Fibroblast of lung (primary cell): ENCODE data around the gene FGGY. TPM values are rescaled to one million over a fixed set of nuclear protein-coding genes. Genes with fewer than 3 reads are reported as not detected.

ENCODE experiments used
- DNase-seq, 2 donors: peaks; one replicate each; pipeline versions ENCODE4 v3.0.0 to v3.0.0-alpha.2; 2010; ENCODE audit warnings: low read depth in 2 of 2
- H2AFZ ChIP-seq: 2 replicates; pipeline ENCODE4 v1.5.1; 2012; ENCODE audit warnings: low read length, control low read depth, inconsistent platforms
- H3K27ac ChIP-seq: 2 replicates; pipeline ENCODE4 v1.5.1; 2011; ENCODE audit warnings: low read length, control low read depth; ENCODE audit not compliant: insufficient read depth
- H3K27me3 ChIP-seq: 2 replicates; pipeline ENCODE4 v1.5.1; 2011; ENCODE audit warnings: mild to moderate bottlenecking, low read length; ENCODE audit not compliant: control insufficient read depth, insufficient read depth
- H3K36me3 ChIP-seq: 2 replicates; pipeline ENCODE4 v1.5.1; 2011; ENCODE audit warnings: low read length; ENCODE audit not compliant: control insufficient read depth, insufficient read depth
- H3K4me1 ChIP-seq: 2 replicates; pipeline ENCODE4 v1.5.1; 2011; ENCODE audit warnings: low read length; ENCODE audit not compliant: control insufficient read depth, insufficient read depth; ENCODE audit errors: extremely low read depth
- H3K4me2 ChIP-seq: 2 replicates; pipeline ENCODE4 v1.5.1; 2011; ENCODE audit warnings: low read length, control low read depth; ENCODE audit not compliant: insufficient read depth; ENCODE audit errors: extremely low read depth
- H3K4me3 ChIP-seq, 4 experiments: fragments of 200-600 bp in 1 of 4; sonication (generic) in 1 of 4; replicated peaks in 1 of 4; 2 replicates each; pipeline ENCODE4 v1.5.1; 2011 to 2016; ENCODE audit warnings: low read length in 4 of 4, low read depth in 3 of 4, mild to moderate bottlenecking in 3 of 4, control low read depth in 2 of 4, inconsistent platforms in 1 of 4, mixed read lengths in 1 of 4; ENCODE audit not compliant: insufficient read depth in 1 of 4; ENCODE audit errors: control extremely low read depth in 1 of 4
- H3K79me2 ChIP-seq: 2 replicates; pipeline ENCODE4 v1.5.1; 2012; ENCODE audit warnings: mild to moderate bottlenecking, low read length, inconsistent platforms; ENCODE audit not compliant: control insufficient read depth, insufficient read depth
- H3K9ac ChIP-seq: 2 replicates; pipeline ENCODE4 v1.5.1; 2011; ENCODE audit warnings: mild to moderate bottlenecking, low read length, control low read depth; ENCODE audit not compliant: insufficient read depth
- H3K9me3 ChIP-seq: 2 replicates; pipeline ENCODE4 v1.5.1; 2012; ENCODE audit warnings: low read depth, low read length; ENCODE audit not compliant: control insufficient read depth, insufficient read depth
- H4K20me1 ChIP-seq: 2 replicates; pipeline ENCODE4 v1.5.1; 2011; ENCODE audit warnings: low read length; ENCODE audit not compliant: control insufficient read depth, insufficient read depth; ENCODE audit errors: extremely low read depth
- CTCF ChIP-seq, 2 donors: IDR thresholded peaks in 1 of 2; conservative IDR thresholded peaks in 1 of 2; 1 replicate in 1 of 2; 2 replicates in 1 of 2; pipeline ENCODE4 v1.5.1; 2011 to 2012; ENCODE audit warnings: low read length in 2 of 2, control low read depth in 1 of 2, inconsistent platforms in 1 of 2, low read depth in 1 of 2, mild to moderate bottlenecking in 1 of 2
- EZH2 ChIP-seq: IDR thresholded peaks from 2 replicates; pipeline ENCODE4 v1.5.1; 2012; ENCODE audit warnings: low read length, control low read depth, mild to moderate bottlenecking; ENCODE audit errors: missing control alignments
- polyA plus RNA-seq, 2 donors: library from polyadenylated mRNA; depleted of rRNA in 1 of 2; stranded (reverse) in 1 of 2; unstranded in 1 of 2; fragments of >200 nt; gene quantifications; 2 replicates each; pipeline ENCODE4 v1.2.1, GENCODE V29; 2011 to 2012; ENCODE audit warnings: missing spikeins in 1 of 2
- total RNA-seq: library from RNA; depleted of rRNA; stranded (reverse); fragments of >200 nt; gene quantifications from 2 replicates; pipeline ENCODE4 v1.2.1, GENCODE V29; 2014

The FGGY gene
- total and polyA plus RNA-seq, 2 donors (not counting 1 experiment from before 2014, with no cell fraction given): 9.5 to 32.4 TPM

GRCh38 chr1:59738591-59739015, 441.7 kb downstream of the FGGY start:
- TF ChIP-seq EZH2: no peak
- no peak for TF ChIP-seq CTCF (conservative IDR thresholded peaks at IDR 0.05 in 1 of 2, IDR thresholded peaks at IDR 0.05 in 1 of 2; ENCODE audit: low read depth in 1 of 2, low read length in 2 of 2)
- H3K9ac ChIP-seq: no peak overlapping the region
- H3K36me3 ChIP-seq: no peaks in the 10 kb centered on the region
- H3K27ac ChIP-seq: peak overlapping the region; percentile 49
- H3K4me3 ChIP-seq: no peak overlapping the region
- no peak overlapping the region for H2AFZ ChIP-seq
- H4K20me1 ChIP-seq: no peaks in the 10 kb centered on the region
- H3K4me2 ChIP-seq: peak overlapping the region; percentile 71
- H3K79me2 ChIP-seq: no peaks in the 10 kb centered on the region
- H3K9me3 ChIP-seq: no peaks in the 10 kb centered on the region
- H3K4me1 ChIP-seq: peaks cover 2% of the 10 kb centered on the region
- no peaks in the 10 kb centered on the region for H3K27me3 ChIP-seq
- peak; percentile 87 to 90 for DNase-seq

DNA sequence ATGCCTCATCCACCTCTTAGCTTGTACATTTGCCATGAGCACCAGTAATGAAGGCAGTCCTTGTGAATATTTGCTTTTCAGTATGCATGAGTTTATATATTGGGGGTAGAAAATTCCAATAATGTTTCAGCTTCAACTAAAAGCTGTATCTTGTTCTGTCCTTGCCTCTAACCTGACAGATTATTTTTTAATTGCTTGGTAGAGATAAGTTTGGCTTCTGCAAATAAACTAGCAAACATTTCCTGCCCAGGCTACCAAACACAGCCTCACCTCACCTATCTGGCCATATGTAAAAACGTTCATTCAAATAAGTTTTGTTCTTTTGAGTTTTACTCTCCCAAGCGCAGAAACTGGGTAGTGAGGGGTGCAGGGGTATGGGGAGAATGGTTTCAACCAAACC, 442.2 kb downstream of the FGGY start:
- Histone ChIP-seq H3K27me3 (no peaks in the 10 kb centered on the region), H4K20me1 (no peaks in the 10 kb centered on the region), H3K27ac (peak overlapping the region; percentile 49), H3K9me3 (no peaks in the 10 kb centered on the region), H3K4me3 (no peak overlapping the region), H2AFZ (no peak overlapping the region), H3K36me3 (no peaks in the 10 kb centered on the region), H3K79me2 (no peaks in the 10 kb centered on the region), H3K9ac (no peak overlapping the region), H3K4me1 (peaks cover 2% of the 10 kb centered on the region), H3K4me2 (peak overlapping the region; percentile 71)
- no peak for DNase-seq
- TF ChIP-seq EZH2 (no peak), CTCF (conservative IDR thresholded peaks at IDR 0.05 in 1 of 2, IDR thresholded peaks at IDR 0.05 in 1 of 2; ENCODE audit: low read depth in 1 of 2, low read length in 2 of 2) (no peak)

DNA sequence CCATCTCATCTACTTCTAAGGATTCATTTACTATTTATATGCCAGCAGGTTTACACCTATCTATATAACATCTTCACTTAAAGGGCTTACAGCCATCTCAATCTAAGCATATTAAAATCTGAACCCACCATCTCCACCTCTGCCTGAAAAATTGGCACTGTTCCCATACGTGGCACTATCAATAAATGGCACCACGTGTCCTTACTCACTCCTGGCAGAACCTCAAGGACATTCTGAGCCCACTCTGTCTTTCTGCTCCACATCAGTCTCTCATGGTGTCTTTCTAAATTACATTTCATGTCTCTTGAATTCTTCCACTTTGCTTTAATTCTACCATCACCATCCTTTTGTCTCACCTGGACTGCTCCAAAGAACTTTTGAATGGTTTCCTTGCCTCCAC, 445.6 kb downstream of the FGGY start:
- H3K9ac ChIP-seq: no peak overlapping the region
- no peak for DNase-seq
- H3K36me3 ChIP-seq: no peaks in the 10 kb centered on the region
- no peaks in the 10 kb centered on the region for H4K20me1 ChIP-seq
- H3K4me2 ChIP-seq: no peak overlapping the region
- H3K4me1 ChIP-seq: peaks cover 2% of the 10 kb centered on the region
- H3K27me3 ChIP-seq: no peaks in the 10 kb centered on the region
- H3K4me3 ChIP-seq: no peak overlapping the region
- H2AFZ ChIP-seq: no peak overlapping the region
- no peaks in the 10 kb centered on the region for H3K79me2 ChIP-seq
- no peaks in the 10 kb centered on the region for H3K9me3 ChIP-seq
- no peak overlapping the region for H3K27ac ChIP-seq
- TF ChIP-seq EZH2 (no peak), CTCF (conservative IDR thresholded peaks at IDR 0.05 in 1 of 2, IDR thresholded peaks at IDR 0.05 in 1 of 2; ENCODE audit: low read depth in 1 of 2, low read length in 2 of 2) (no peak)
